Activated T-helper 1 cell treated with Interleukin-2 at 50 U/mL for 16 hours (primary cell): Measurements from ENCODE around the gene OR2B3.
"Not testable (repeated sequence)": the region's sequence is repeated elsewhere in the genome, so short reads cannot be mapped to it uniquely, and the experiment has no call there.

Source experiments
- DNase-seq: peaks from one replicate; pipeline ENCODE4 v3.0.0-alpha.2; 2020; ENCODE audit warnings: low read depth

The OR2B3 gene

GRCh38 chr6:29087213-29087612, at the start of gene OR2B3:
TSS of gene OR2B3 (minus strand) at chr6:29087313. CDS start at chr6:29087248, 65 bp downstream.
- DNase-seq: no peak

GRCh38 chr6:29131691-29132090, 44.6 kb upstream of the OR2B3 start:
- DNase-seq: no peak

GRCh38 chr6:29130644-29131043, 43.5 kb upstream of the OR2B3 start:
- DNase-seq: no peak

- DNase-seq: no peak
Observed at GRCh38 chr6:29129326-29130012, 42.4 kb upstream of the OR2B3 start.

- DNase-seq: not testable (repeated sequence)
Observed at GRCh38 chr6:29114964-29115363, 27.9 kb upstream of the OR2B3 start.

- no peak for DNase-seq
Observed at GRCh38 chr6:29112135-29112534, 25.0 kb upstream of the OR2B3 start.

GRCh38 chr6:29107758-29108157, 20.6 kb upstream of the OR2B3 start, which contains the start of gene OR2J3:
TSS of gene OR2J3 (plus strand) at chr6:29108058. CDS start at chr6:29111891, 3,833 bp downstream.
- no peak for DNase-seq

- DNase-seq: no peak
Observed at GRCh38 chr6:29099190-29099589, 12.1 kb upstream of the OR2B3 start, which contains the start of gene OR2J1. TSS of gene OR2J1 (plus strand) at chr6:29099490. CDS start at chr6:29100943, 1,453 bp downstream.

- no peak for DNase-seq
Observed at GRCh38 chr6:29097803-29098202, 10.7 kb upstream of the OR2B3 start.

- DNase-seq: no peak
Observed at GRCh38 chr6:29092957-29093356, 5.8 kb upstream of the OR2B3 start.

- no peak for DNase-seq
Observed at GRCh38 chr6:29082457-29082856, 4.7 kb downstream of the OR2B3 start.

GRCh38 chr6:29081312-29081711, 5.8 kb downstream of the OR2B3 start:
- no peak for DNase-seq

- no peak for DNase-seq
Observed at GRCh38 chr6:29079203-29079602, 7.9 kb downstream of the OR2B3 start.

GRCh38 chr6:29071831-29072723, 15.0 kb downstream of the OR2B3 start:
- no peak for DNase-seq

- DNase-seq: no peak
Observed at GRCh38 chr6:29051680-29052079, 35.4 kb downstream of the OR2B3 start.

- no peak for DNase-seq
Observed at GRCh38 chr6:29045075-29045474, 42.0 kb downstream of the OR2B3 start, which contains the start of gene OR2W1. TSS of gene OR2W1 (minus strand) at chr6:29045175. CDS start at chr6:29045175, 0 bp downstream.
